ENCODE measurements around the gene XRCC4.
A peak's percentile ranks its signal among the peaks of the same experiment; 100 is the strongest.
"Not testable (repeated sequence)": the region's sequence is repeated elsewhere in the genome, so short reads cannot be mapped to it uniquely, and the experiment has no call there.

The XRCC4 gene

GRCh38 chr5:83179966-83180365, 102.6 kb downstream of the XRCC4 start:
- no peak for DNase-seq

GRCh38 chr5:83184534-83184933, 107.2 kb downstream of the XRCC4 start:
- DNase-seq, result no peak

GRCh38 chr5:83192947-83193346, 115.6 kb downstream of the XRCC4 start:
- no peak for DNase-seq

- no peak for DNase-seq
These were observed 120.1 kb downstream of the XRCC4 start for GRCh38 chr5:83197326-83197967.

GRCh38 chr5:83199126-83199525, 121.8 kb downstream of the XRCC4 start:
- peak; percentile 20 for DNase-seq

GRCh38 chr5:83204651-83205050, 127.3 kb downstream of the XRCC4 start:
- no peak for DNase-seq

GRCh38 chr5:83209963-83210362, 132.6 kb downstream of the XRCC4 start:
- DNase-seq, result no peak

GRCh38 chr5:83219077-83219476, 141.7 kb downstream of the XRCC4 start:
- no peak for DNase-seq

- DNase-seq, result no peak
These were observed 142.1 kb downstream of the XRCC4 start for GRCh38 chr5:83219495-83219894.

- no peak for DNase-seq
These were observed 143.0 kb downstream of the XRCC4 start for GRCh38 chr5:83220331-83220730.

- DNase-seq, result no peak
These were observed 145.6 kb downstream of the XRCC4 start for GRCh38 chr5:83222906-83223305.

GRCh38 chr5:83227611-83228010, 150.3 kb downstream of the XRCC4 start:
- no peak for DNase-seq

GRCh38 chr5:83230511-83230910, 153.2 kb downstream of the XRCC4 start:
- no peak for DNase-seq

- no peak for DNase-seq
These were observed 167.2 kb downstream of the XRCC4 start for GRCh38 chr5:83244516-83244915.

GRCh38 chr5:83245037-83245436, 167.7 kb downstream of the XRCC4 start:
- DNase-seq, result no peak

- no peak for DNase-seq
These were observed 168.7 kb downstream of the XRCC4 start for GRCh38 chr5:83246071-83246470.

GRCh38 chr5:83249156-83249555, 171.8 kb downstream of the XRCC4 start:
- DNase-seq, result no peak

GRCh38 chr5:83251849-83252248, 174.5 kb downstream of the XRCC4 start:
- DNase-seq, result no peak

- DNase-seq, result no peak
These were observed 176.4 kb downstream of the XRCC4 start for GRCh38 chr5:83253720-83254119.

- no peak for DNase-seq
These were observed 177.9 kb downstream of the XRCC4 start for GRCh38 chr5:83255268-83255667.

GRCh38 chr5:83256091-83256780, 178.9 kb downstream of the XRCC4 start:
- DNase-seq, result no peak

- not testable (repeated sequence) for DNase-seq
These were observed 180.3 kb downstream of the XRCC4 start for GRCh38 chr5:83257684-83258083.

GRCh38 chr5:83265318-83265717, 188.0 kb downstream of the XRCC4 start:
- no peak for DNase-seq

GRCh38 chr5:83270311-83270710, 193.0 kb downstream of the XRCC4 start:
- peak; percentile 17 for DNase-seq
